GM19395 (cell line): ENCODE results near the gene CCL21.
"Not testable (repeated sequence)": the region's sequence is repeated elsewhere in the genome, so short reads cannot be mapped to it uniquely, and the experiment has no call there.

Experiments used
- ATAC-seq: cut with Tn5 transposase; IDR thresholded peaks from one replicate; pipeline ENCODE4 v1.9.1; 2021; ENCODE audit warnings: mild to moderate bottlenecking, moderate library complexity; ENCODE audit not compliant: unreplicated experiment

CCL21 gene

GRCh38 chr9:34710023-34710422 lies at the start of gene CCL21:
CCL21 (minus strand) TSS chr9:34710136; CDS start chr9:34710066, 70 bp downstream.
- no peak for ATAC-seq

- no peak for ATAC-seq
These were observed 49.6 kb upstream of the CCL21 start for GRCh38 chr9:34759432-34760134.

GRCh38 chr9:34750320-34750719 lies 40.4 kb upstream of the CCL21 start:
- not testable (repeated sequence) for ATAC-seq

GRCh38 chr9:34746526-34746925 lies 36.6 kb upstream of the CCL21 start:
- ATAC-seq, result no peak

- ATAC-seq, result no peak
These were observed 34.6 kb upstream of the CCL21 start for GRCh38 chr9:34744295-34745221.

- no peak for ATAC-seq
These were observed 32.8 kb upstream of the CCL21 start for GRCh38 chr9:34742710-34743109.

- no peak for ATAC-seq
These were observed 31.7 kb upstream of the CCL21 start for GRCh38 chr9:34741628-34742027.

- not testable (repeated sequence) for ATAC-seq
These were observed 30.2 kb upstream of the CCL21 start for GRCh38 chr9:34740176-34740575.

GRCh38 chr9:34737677-34738260 lies 27.8 kb upstream of the CCL21 start:
- ATAC-seq, result no peak

- no peak for ATAC-seq
These were observed 24.8 kb upstream of the CCL21 start for GRCh38 chr9:34734720-34735119.

- no peak for ATAC-seq
These were observed 22.9 kb upstream of the CCL21 start for GRCh38 chr9:34732886-34733285.

- no peak for ATAC-seq
These were observed 22.5 kb upstream of the CCL21 start for GRCh38 chr9:34732478-34732877.

- ATAC-seq, result no peak
These were observed 13.2 kb upstream of the CCL21 start for GRCh38 chr9:34723141-34723540.

GRCh38 chr9:34719769-34720025 lies 9.8 kb upstream of the CCL21 start:
- not testable (repeated sequence) for ATAC-seq

GRCh38 chr9:34719021-34719768 lies 9.3 kb upstream of the CCL21 start:
- ATAC-seq, result no peak

- ATAC-seq, result no peak
These were observed 8.2 kb upstream of the CCL21 start for GRCh38 chr9:34717996-34718614.

- no peak for ATAC-seq
These were observed 6.8 kb upstream of the CCL21 start for GRCh38 chr9:34716711-34717110.

GRCh38 chr9:34715639-34716215 lies 5.8 kb upstream of the CCL21 start:
- ATAC-seq, result no peak

GRCh38 chr9:34714007-34714406 lies 4.1 kb upstream of the CCL21 start:
- ATAC-seq, result no peak

GRCh38 chr9:34712140-34712539 lies 2.2 kb upstream of the CCL21 start:
- ATAC-seq, result no peak
